Fibroblast of mammary gland (primary cell): ENCODE data around the gene GGACT.
"Not testable (repeated sequence)": the region's sequence is repeated elsewhere in the genome, so short reads cannot be mapped to it uniquely, and the experiment has no call there.

ENCODE experiments used
- DNase-seq: peaks from one replicate; pipeline ENCODE4 v3.0.0-alpha.2; 2010; ENCODE audit warnings: low read depth
- H3K4me3 ChIP-seq: 2 replicates; pipeline ENCODE4 v1.5.1; 2011; ENCODE audit warnings: low read depth, mild to moderate bottlenecking, low read length, moderate library complexity; ENCODE audit not compliant: control insufficient read depth
- TF ChIP-seq, protein P1 (sequence below): conservative IDR thresholded peaks from 2 replicates; pipeline ENCODE4 v1.5.1; 2011; ENCODE audit warnings: low read depth, low read length, inconsistent platforms; ENCODE audit not compliant: control insufficient read depth, insufficient read depth

GGACT gene

DNA sequence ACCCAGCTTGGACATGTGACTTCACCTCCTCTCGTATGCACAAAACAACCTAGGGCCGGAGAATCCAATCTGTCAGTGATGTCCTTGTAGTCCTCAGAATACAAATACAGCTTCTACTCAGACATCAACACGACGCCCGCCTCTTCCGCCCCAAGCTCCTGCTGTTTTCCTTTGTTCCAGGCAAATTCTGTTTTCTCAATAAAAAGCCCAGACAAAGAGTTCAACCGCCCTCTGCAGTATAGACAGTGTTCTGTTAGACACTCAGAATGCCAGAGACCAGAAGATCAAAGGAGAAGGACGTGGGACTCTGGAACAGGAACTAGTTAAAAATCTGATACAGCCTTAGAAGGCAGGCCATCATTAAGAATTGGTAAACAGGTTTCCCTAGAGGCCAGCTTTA, 42.0 kb upstream of the GGACT start:
- no peak overlapping the region for H3K4me3 ChIP-seq
- no peak for DNase-seq
- TF ChIP-seq, protein P1, sequence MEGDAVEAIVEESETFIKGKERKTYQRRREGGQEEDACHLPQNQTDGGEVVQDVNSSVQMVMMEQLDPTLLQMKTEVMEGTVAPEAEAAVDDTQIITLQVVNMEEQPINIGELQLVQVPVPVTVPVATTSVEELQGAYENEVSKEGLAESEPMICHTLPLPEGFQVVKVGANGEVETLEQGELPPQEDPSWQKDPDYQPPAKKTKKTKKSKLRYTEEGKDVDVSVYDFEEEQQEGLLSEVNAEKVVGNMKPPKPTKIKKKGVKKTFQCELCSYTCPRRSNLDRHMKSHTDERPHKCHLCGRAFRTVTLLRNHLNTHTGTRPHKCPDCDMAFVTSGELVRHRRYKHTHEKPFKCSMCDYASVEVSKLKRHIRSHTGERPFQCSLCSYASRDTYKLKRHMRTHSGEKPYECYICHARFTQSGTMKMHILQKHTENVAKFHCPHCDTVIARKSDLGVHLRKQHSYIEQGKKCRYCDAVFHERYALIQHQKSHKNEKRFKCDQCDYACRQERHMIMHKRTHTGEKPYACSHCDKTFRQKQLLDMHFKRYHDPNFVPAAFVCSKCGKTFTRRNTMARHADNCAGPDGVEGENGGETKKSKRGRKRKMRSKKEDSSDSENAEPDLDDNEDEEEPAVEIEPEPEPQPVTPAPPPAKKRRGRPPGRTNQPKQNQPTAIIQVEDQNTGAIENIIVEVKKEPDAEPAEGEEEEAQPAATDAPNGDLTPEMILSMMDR: no peak

DNA sequence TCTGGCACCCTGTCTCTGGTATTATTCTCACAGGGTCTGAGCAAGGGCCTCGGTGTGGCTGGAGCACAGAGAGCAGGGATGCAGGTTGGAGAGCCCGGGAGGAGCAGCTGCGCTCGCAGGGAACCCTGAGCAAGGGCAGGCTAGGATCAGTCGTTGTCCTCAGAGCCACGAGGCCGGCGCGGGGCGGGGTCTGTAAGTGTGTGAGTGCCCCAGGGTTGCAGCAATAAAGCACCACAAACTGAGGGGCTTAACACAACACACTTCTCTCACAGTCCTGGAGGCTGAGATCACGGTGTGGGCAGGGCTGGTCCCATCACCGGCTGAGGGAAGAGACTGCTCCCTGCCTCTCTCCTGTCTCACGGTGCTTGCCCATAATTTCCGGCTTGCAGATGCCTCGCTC, 38.5 kb upstream of the GGACT start:
- H3K4me3 ChIP-seq: no peak overlapping the region
- DNase-seq: no peak
- TF ChIP-seq, protein P1: no peak

DNA sequence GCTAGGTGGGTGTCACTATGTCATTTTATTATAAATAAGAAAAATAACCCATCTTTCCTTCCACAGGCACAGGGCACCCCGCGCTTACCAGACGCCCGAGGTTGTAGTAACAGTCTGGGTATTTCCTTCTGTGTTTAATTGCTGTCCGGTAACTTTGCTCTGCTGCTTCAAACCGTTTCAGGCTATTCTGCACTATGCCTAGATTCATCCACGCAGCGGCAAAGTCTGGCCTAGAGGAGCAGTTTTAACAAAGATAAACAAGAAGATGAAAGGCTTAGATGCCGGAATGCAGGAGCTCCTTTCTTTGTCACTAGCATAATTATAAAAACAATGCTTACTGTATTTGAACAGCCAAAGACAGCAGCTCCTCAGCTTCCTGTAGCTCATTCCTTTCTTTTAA, 36.9 kb upstream of the GGACT start:
- TF ChIP-seq, protein P1: no peak
- no peak for DNase-seq
- H3K4me3 ChIP-seq: no peak overlapping the region

DNA sequence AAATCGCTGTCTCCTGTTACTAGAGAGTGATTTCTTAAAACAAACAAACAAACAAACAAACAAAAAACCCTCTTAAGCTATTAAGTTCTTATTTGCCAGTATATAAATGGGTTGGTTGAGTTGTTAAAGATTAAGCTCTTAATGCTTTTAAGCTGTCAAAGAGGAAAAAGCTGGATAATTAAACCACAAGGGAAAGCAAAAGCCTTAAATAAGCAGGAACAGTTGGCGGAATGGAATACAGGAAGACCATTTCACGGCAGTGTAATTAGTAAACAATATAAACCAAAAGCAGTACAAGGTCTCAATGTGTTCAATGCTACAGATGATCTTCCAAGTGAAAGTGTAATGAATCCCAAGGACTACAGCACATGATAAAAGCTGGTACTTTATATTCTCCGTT, 32.2 kb upstream of the GGACT start:
- no peak overlapping the region for H3K4me3 ChIP-seq
- TF ChIP-seq, protein P1: no peak
- DNase-seq: no peak

DNA sequence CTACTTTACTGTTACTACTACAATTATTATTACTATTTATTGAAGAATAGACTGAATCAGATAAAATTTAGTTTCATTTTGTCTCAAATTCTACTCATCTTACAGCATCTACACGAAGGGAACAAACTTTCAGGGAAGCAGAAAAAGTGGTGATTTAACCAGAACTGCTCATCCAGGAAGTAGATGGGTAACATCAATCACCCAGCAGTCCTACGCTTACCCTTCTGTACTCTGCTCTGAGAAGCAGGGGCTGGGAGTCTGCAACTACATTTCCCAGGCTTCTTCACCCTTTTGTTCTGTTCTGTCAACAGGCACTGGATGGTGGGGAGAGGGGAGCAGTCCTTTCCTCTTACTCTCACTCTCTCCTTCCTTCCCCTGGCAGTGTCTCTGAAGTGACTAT, 31.4 kb upstream of the GGACT start:
- H3K4me3 ChIP-seq: no peak overlapping the region
- no peak for DNase-seq
- TF ChIP-seq, protein P1: no peak

DNA sequence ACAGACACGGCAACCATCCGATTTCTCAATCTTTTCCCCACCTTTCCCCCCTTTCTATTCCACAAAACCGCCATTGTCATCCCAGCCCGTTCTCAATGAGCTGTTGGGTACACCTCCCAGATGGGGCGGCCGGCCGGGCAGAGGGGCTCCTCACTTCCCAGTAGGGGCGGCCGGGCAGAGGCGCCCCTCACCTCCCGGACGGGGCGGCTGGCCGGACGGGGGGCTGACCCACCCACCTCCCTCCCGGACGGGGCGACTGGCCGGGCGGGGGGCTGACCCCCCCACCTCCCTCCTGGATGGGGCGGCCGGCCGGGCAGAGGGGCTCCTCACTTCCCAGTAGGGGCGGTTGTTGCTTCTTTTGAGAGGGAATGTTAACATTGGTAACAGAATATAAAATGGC, 30.3 kb upstream of the GGACT start:
- not testable (repeated sequence) for DNase-seq, H3K4me3 ChIP-seq

DNA sequence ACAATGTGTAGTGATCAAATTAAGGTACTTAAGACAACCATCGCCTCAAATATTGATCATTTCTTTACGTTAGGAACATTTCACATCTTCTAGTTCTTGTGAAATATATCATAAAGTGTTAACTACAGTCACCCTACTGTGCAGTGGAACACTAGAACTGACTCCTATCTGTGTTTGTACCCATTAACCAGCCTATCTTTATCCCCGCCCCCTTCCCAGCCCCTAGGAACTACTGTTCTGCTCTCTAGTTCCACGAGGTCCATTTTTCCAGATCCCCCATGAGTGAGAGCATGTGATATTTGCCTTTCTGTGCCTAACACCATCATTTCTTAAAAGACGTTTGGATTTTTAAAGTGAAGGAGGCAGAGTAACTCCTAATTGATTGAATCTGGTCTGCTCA, 24.4 kb upstream of the GGACT start:
- H3K4me3 ChIP-seq: no peak overlapping the region
- DNase-seq: no peak
- TF ChIP-seq, protein P1: no peak
